T-cell (primary cell): Measurements from ENCODE around the gene DLG2. TPM values are rescaled to one million over a fixed set of nuclear protein-coding genes. Genes with fewer than 3 reads are reported as not detected.

ENCODE experiments used
- ATAC-seq, 4 experiments: fragments of 200-7000 bp in 3 of 4; fragments of 150-1000 bp in 1 of 4; cut with Tn5 transposase; replicated peaks in 1 of 4; 1 replicate in 3 of 4; 2 replicates in 1 of 4; pipeline ENCODE4 v1.10.0; 2021; ENCODE audit warnings: moderate library complexity in 3 of 4, mild to moderate bottlenecking in 2 of 4, moderate number of reproducible peaks in 1 of 4
- CTCF ChIA-PET, 2 donors: fragments of 300-600 bp; sonication (Branson Sonifier 250); formaldehyde crosslinking; loops; one replicate each; lab custom pipeline; 2022; ENCODE audit warnings: antibody characterized with exemption in 2 of 2; lab: Charles Lee
- POLR2A ChIA-PET, 2 donors: fragments of 300-600 bp; sonication (Branson Sonifier 250); formaldehyde crosslinking; loops; one replicate each; lab custom pipeline; 2022; ENCODE audit warnings: antibody characterized with exemption in 2 of 2; lab: Charles Lee
- DNase-seq, 35 experiments: peaks; one replicate each; pipeline versions ENCODE4 v3.0.0 to v3.0.0-alpha.2; 2013 to 2023
- H3K27ac ChIP-seq: one replicate; pipeline ENCODE4 v1.5.1; 2013; ENCODE audit warnings: low read length
- H3K27me3 ChIP-seq, 2 experiments: replicated peaks in 1 of 2; 1 replicate in 1 of 2; 2 replicates in 1 of 2; pipeline versions ENCODE4 v1.6.1 to v1.7.0; 2013; ENCODE audit warnings: low read length in 1 of 2, mixed read lengths in 1 of 2; ENCODE audit not compliant: control insufficient read depth in 2 of 2, insufficient read depth in 2 of 2; ENCODE audit errors: extremely low read depth in 1 of 2
- H3K36me3 ChIP-seq, 2 donors: 1 replicate in 1 of 2; 2 replicates in 1 of 2; pipeline versions ENCODE4 v1.6.1 to v1.7.0; 2013; ENCODE audit warnings: low read length in 1 of 2; ENCODE audit not compliant: control insufficient read depth in 2 of 2, insufficient read depth in 1 of 2; ENCODE audit errors: extremely low read depth in 1 of 2
- H3K4me1 ChIP-seq, 2 experiments: 1 replicate in 1 of 2; 2 replicates in 1 of 2; pipeline versions ENCODE4 v1.6.1 to v1.7.0; 2013; ENCODE audit warnings: low read length in 2 of 2, mixed read lengths in 1 of 2; ENCODE audit not compliant: insufficient read depth in 2 of 2, control insufficient read depth in 1 of 2; ENCODE audit errors: extremely low read depth in 1 of 2
- H3K4me3 ChIP-seq, 2 donors: 1 replicate in 1 of 2; 2 replicates in 1 of 2; pipeline versions ENCODE4 v1.5.1 to v1.7.0; 2013; ENCODE audit warnings: mild to moderate bottlenecking in 2 of 2, low read length in 1 of 2, moderate library complexity in 1 of 2; ENCODE audit not compliant: control insufficient read depth in 1 of 2; ENCODE audit errors: extremely low read depth in 1 of 2
- H3K9me3 ChIP-seq: 2 replicates; pipeline ENCODE4 v1.7.0; 2013
- H3K27ac Mint-ChIP-seq, 2 donors: one replicate each; pipeline ENCODE4 v1.8.0; 2020 to 2021; ENCODE audit warnings: mild to moderate bottlenecking in 2 of 2, mixed read lengths in 2 of 2
- H3K27me3 Mint-ChIP-seq, 2 donors: one replicate each; pipeline ENCODE4 v1.8.0; 2021 to 2022; ENCODE audit warnings: mixed read lengths in 2 of 2
- H3K36me3 Mint-ChIP-seq: one replicate; pipeline ENCODE4 v1.8.0; 2021; ENCODE audit warnings: mixed read lengths
- H3K4me1 Mint-ChIP-seq, 3 donors: one replicate each; pipeline ENCODE4 v1.8.0; 2020 to 2022; ENCODE audit warnings: mixed read lengths in 3 of 3, mild to moderate bottlenecking in 1 of 3
- H3K4me3 Mint-ChIP-seq, 3 donors: one replicate each; pipeline ENCODE4 v1.8.0; 2020 to 2022; ENCODE audit warnings: mild to moderate bottlenecking in 3 of 3, mixed read lengths in 3 of 3, moderate library complexity in 3 of 3
- H3K9me3 Mint-ChIP-seq, 3 donors: one replicate each; pipeline ENCODE4 v1.8.0; 2020 to 2022; ENCODE audit warnings: mixed read lengths in 3 of 3
- WGBS: methylation state at CpG from one replicate; pipeline ENCODE4 v1.1.5; 2013; ENCODE audit warnings: missing lambda C conversion rate; ENCODE audit not compliant: insufficient coverage; 5-methylcytosine and 5-hydroxymethylcytosine counted together
- total RNA-seq, 35 experiments: library from RNA in 6 of 35; stranded (reverse) in 6 of 35; fragments of 120-200 nt in 1 of 35; gene quantifications; one replicate each; pipeline versions ENCODE4 v1.2.1 to v1.2.4 and lab custom pipeline; 2013 to 2026

The DLG2 gene
- total RNA-seq, 5 donors from 2014 or later (not counting 1 experiment from before 2014, with no cell fraction given), result 2.3 to 4.1 (median 2.9) TPM

DNA sequence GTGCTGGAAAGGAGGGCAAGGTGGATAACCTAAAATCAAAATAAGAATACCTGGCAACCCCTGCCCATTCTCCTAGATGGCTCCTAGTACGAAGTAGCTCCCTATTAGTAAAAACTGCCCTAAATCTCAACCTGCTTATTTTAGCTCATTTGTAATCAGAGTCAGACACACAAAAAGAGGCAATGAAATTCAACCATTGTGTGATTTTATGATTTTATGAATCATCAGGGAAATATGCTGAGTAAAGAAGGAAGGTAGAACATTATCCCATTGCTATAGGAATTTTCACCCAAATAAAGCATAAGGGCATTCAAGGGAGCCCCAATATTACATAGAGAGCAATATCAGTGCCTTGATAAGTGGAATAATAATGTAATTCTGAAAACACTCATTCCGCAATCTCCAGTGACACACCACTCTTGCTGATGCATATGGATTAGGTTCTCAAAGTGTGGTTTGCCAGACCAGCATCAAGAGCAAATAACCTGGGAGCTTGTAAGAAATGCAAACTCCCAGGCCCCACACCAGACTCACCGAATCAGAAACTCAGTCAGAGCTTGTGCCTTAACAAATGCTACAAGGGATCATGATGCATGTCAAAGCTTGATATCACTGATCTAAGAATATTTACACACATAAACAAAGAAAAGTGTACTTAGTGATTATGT, 789.6 kb downstream of the DLG2 start:
- DNase-seq, result no peak
- no peaks in the 10 kb centered on the region for H3K36me3 ChIP-seq

DNA sequence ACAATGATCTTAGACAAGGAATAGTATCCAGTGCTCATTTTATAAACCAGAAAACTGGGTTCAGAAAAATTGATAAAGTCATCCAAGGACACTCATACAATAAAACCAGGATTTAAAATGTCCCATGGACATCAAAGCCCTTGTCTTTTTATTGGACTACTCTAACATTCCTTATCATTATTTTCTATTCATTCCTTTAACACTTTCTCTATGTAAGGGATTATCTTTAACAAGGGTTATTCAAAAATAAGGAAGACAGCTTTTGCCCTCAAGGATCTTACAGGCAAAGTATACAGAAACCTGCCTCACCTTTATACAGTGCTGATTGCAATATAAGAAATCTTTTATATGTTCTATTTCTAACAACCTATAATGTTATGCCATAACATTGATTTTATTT, 790.8 kb downstream of the DLG2 start:
- H3K4me3 Mint-ChIP-seq, result no peak overlapping the region
- no peak overlapping the region for H3K27ac ChIP-seq
- H3K36me3 ChIP-seq, result no peaks in the 10 kb centered on the region
- no peaks in the 10 kb centered on the region for H3K9me3 ChIP-seq
- H3K27me3 Mint-ChIP-seq, result no peaks in the 10 kb centered on the region
- no peaks in the 10 kb centered on the region for H3K36me3 Mint-ChIP-seq
- no peak for DNase-seq
- no peaks in the 10 kb centered on the region for H3K4me1 Mint-ChIP-seq
- H3K27me3 ChIP-seq, result no peaks in the 10 kb centered on the region
- ATAC-seq, result no peak
- H3K9me3 Mint-ChIP-seq, result peaks cover 11 to 26% (median 13%) of the 10 kb centered on the region in 3 donors
- POLR2A ChIA-PET, result no interaction called here
- CTCF ChIA-PET, result no interaction called here
- H3K4me1 ChIP-seq, result no peaks in the 10 kb centered on the region
- no peak overlapping the region for H3K4me3 ChIP-seq
- H3K27ac Mint-ChIP-seq, result no peak overlapping the region

More for the DNA sequence above, 789.6 kb downstream of the DLG2 start:
- ATAC-seq, result no peak
- POLR2A ChIA-PET, result no interaction called here
- Mint-ChIP-seq H3K9me3 (peaks cover 13 to 26% (median 18%) of the 10 kb centered on the region in 3 donors), H3K27me3 (no peaks in the 10 kb centered on the region), H3K4me3 (no peak overlapping the region), H3K27ac (no peak overlapping the region), H3K36me3 (no peaks in the 10 kb centered on the region), H3K4me1 (no peaks in the 10 kb centered on the region)
- no peaks in the 10 kb centered on the region for H3K9me3 ChIP-seq
- H3K27me3 ChIP-seq, result no peaks in the 10 kb centered on the region
- H3K27ac ChIP-seq, result no peak overlapping the region
- no peaks in the 10 kb centered on the region for H3K4me1 ChIP-seq
- WGBS, result no CpG with 5 or more reads among the region's 3 CpGs
- CTCF ChIA-PET, result no interaction called here
- no peak overlapping the region for H3K4me3 ChIP-seq

DNA sequence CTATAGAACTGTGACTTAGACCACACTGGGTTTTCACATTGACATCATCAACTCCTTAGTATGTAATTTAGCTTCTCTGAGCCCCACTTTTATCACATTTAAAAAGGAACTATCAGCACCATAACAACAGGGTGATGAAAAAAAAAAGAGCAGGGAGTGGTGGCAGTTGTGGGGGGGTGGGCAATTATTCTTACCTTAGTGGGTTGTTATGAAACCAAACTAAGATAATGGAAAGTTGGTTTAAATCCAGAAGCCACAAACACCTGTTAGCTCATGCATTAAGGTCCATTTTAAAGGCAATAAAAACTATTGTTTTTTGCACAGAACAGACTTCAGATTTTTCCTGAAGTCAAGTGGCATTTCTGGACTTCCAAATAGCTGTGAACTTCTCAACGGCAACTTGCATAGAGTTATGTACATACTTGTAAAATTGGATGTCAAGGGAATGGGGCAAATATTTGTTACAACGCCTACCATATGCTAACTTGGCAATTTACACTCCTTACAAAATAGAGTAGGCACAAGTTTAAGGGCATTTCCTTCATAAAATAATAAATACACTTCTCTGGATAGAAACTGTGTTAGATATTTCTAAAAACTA, 793.6 kb downstream of the DLG2 start:
- Mint-ChIP-seq H3K4me1 (no peaks in the 10 kb centered on the region), H3K36me3 (no peaks in the 10 kb centered on the region), H3K27ac (no peak overlapping the region), H3K4me3 (no peak overlapping the region), H3K9me3 (peaks cover 7 to 17% (median 16%) of the 10 kb centered on the region in 3 donors), H3K27me3 (no peaks in the 10 kb centered on the region)
- Histone ChIP-seq H3K4me3 (no peak overlapping the region), H3K36me3 (no peaks in the 10 kb centered on the region), H3K9me3 (no peaks in the 10 kb centered on the region), H3K4me1 (no peaks in the 10 kb centered on the region), H3K27me3 (no peaks in the 10 kb centered on the region), H3K27ac (no peak overlapping the region)
- ChIA-PET CTCF (no interaction called here), POLR2A (no interaction called here)
- no CpG with 5 or more reads among the region's 2 CpGs for WGBS
- ATAC-seq, result no peak
- DNase-seq, result no peak

DNA sequence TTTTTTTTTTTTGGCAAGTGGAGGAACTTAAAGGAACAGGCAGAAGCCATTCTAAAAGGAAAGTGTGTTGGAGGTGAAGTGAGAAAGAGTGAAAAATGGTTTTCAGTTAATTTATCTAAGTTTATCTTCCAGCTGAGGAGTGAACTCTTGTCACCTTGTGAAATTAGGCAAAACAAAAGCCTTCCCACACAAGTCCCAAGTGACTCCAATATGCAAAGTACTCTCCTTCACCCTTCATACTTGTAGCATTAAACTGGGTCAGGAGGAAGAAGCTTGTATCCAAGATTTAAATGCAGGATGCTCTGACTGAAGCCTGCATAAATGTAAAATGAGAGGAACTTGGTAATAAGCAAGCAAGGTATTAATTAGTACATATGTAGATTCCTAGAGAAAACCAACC, 796.8 kb downstream of the DLG2 start:
- no peaks in the 10 kb centered on the region for H3K9me3 ChIP-seq
- ChIA-PET CTCF (interaction anchor here in 1 of 2 donors (0.6 kb wide), 1 partner anchor 1558 kb away, joined by 5 read pairs; no protein-coding TSS in a partner anchor), POLR2A (no interaction called here)
- Mint-ChIP-seq H3K4me3 (no peak overlapping the region), H3K36me3 (no peaks in the 10 kb centered on the region), H3K9me3 (peaks cover 16 to 23% (median 18%) of the 10 kb centered on the region in 3 donors), H3K4me1 (no peaks in the 10 kb centered on the region), H3K27me3 (no peaks in the 10 kb centered on the region), H3K27ac (no peak overlapping the region)
- no peaks in the 10 kb centered on the region for H3K4me1 ChIP-seq
- H3K27ac ChIP-seq, result no peak overlapping the region
- H3K4me3 ChIP-seq, result no peak overlapping the region
- H3K27me3 ChIP-seq, result no peaks in the 10 kb centered on the region
- H3K36me3 ChIP-seq, result no peaks in the 10 kb centered on the region
- no peak for DNase-seq
- ATAC-seq, result no peak

DNA sequence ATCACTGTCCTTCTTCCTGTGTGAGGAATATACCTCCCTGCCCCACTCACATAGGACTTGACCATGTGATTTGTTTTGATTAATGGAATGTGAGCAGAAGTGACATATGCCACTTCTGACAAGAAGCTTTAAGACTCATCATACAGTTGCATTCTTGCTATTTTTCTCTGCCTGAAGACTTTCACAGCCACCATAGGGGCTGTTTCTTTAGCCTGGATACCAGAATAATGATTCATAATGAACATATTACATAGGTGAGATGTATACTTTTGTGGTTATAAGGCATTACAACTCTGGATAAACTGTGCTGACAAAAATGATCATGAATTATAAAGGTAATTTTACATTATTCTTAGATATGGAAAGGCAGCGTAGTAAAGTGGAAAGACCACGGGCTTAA, 798.0 kb downstream of the DLG2 start:
- H3K36me3 Mint-ChIP-seq, result no peaks in the 10 kb centered on the region
- peaks cover 16 to 20% (median 18%) of the 10 kb centered on the region in 3 donors for H3K9me3 Mint-ChIP-seq

DNA sequence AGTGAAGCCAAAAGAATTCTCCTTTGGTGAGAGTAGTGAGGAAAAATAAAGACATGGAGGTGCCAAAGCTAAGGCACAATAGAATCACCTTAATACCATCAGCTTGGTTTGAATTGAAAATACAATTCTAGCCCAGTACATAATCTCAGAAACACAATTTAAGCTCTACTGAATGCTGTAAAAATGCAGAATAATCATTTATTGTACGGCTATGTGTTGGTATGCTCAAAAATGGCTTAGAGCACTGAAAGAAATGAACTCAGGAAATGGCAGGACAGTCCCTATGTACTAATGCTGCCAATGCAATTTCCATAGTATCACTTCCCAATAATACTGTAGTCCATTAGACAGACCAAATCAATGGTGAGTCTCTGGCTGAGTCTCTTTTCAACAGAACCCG, 798.5 kb downstream of the DLG2 start:
- Mint-ChIP-seq H3K4me3 (no peak overlapping the region), H3K36me3 (no peaks in the 10 kb centered on the region), H3K9me3 (peaks cover 15 to 20% (median 18%) of the 10 kb centered on the region in 3 donors), H3K27ac (no peak overlapping the region), H3K27me3 (no peaks in the 10 kb centered on the region), H3K4me1 (no peaks in the 10 kb centered on the region)
- CTCF ChIA-PET, result no interaction called here
- no CpG with 5 or more reads among the region's 2 CpGs for WGBS
- POLR2A ChIA-PET, result no interaction called here
- Histone ChIP-seq H3K27me3 (no peaks in the 10 kb centered on the region), H3K4me3 (no peak overlapping the region), H3K36me3 (no peaks in the 10 kb centered on the region), H3K27ac (no peak overlapping the region), H3K4me1 (no peaks in the 10 kb centered on the region), H3K9me3 (no peaks in the 10 kb centered on the region)
- no peak for DNase-seq
- ATAC-seq, result no peak

More for the DNA sequence above, 798.0 kb downstream of the DLG2 start:
- Mint-ChIP-seq H3K27ac (no peak overlapping the region), H3K27me3 (no peaks in the 10 kb centered on the region), H3K4me3 (no peak overlapping the region), H3K4me1 (no peaks in the 10 kb centered on the region)
- ChIA-PET CTCF (no interaction called here), POLR2A (no interaction called here)
- Histone ChIP-seq H3K27me3 (no peaks in the 10 kb centered on the region), H3K4me3 (no peak overlapping the region), H3K4me1 (no peaks in the 10 kb centered on the region), H3K9me3 (no peaks in the 10 kb centered on the region), H3K27ac (no peak overlapping the region), H3K36me3 (no peaks in the 10 kb centered on the region)
- ATAC-seq, result no peak
- DNase-seq, result no peak
- no CpG with 5 or more reads among the region's 2 CpGs for WGBS
